MCF 10A (cell line): ENCODE results near the gene SLC6A18. TPM values are rescaled to one million over a fixed set of nuclear protein-coding genes. Genes with fewer than 3 reads are reported as not detected.

Source experiments
- BruUV-seq: library from RNA; stranded (reverse); fragments of 400-500 nt; replicated peaks from 2 replicates; lab custom pipeline; 2021; lab: Mats Ljungman, UMichigan
- CTCF ChIA-PET: fragments of 300-600 bp; sonication (Branson Sonifier 250); formaldehyde crosslinking; extraction: SDS; loops from one replicate; lab custom pipeline; 2021; ENCODE audit warnings: antibody characterized with exemption, inconsistent platforms; lab: Yijun Ruan, JAX
- POLR2A ChIA-PET: fragments of 300-600, 350-650 bp; sonication (Branson Sonifier 250); formaldehyde crosslinking; extraction: SDS; loops from one replicate; lab custom pipeline; 2020; ENCODE audit warnings: antibody characterized with exemption, inconsistent platforms; lab: Yijun Ruan, JAX
- DNase-seq: peaks from one replicate; pipeline ENCODE4 v3.0.0-alpha.2; 2018; ENCODE audit not compliant: unreplicated experiment
- H3K27ac Mint-ChIP-seq: one replicate; pipeline ENCODE4 v1.8.0; 2022; ENCODE audit warnings: mild to moderate bottlenecking, low read depth, mixed read lengths; ENCODE audit not compliant: unreplicated experiment
- H3K27me3 Mint-ChIP-seq: one replicate; pipeline ENCODE4 v1.8.0; 2022; ENCODE audit warnings: mixed read lengths; ENCODE audit not compliant: insufficient read depth, unreplicated experiment
- H3K36me3 Mint-ChIP-seq: one replicate; pipeline ENCODE4 v1.8.0; 2022; ENCODE audit warnings: mild to moderate bottlenecking, moderate library complexity, mixed read lengths; ENCODE audit not compliant: insufficient read depth, unreplicated experiment
- H3K4me1 Mint-ChIP-seq: one replicate; pipeline ENCODE4 v1.8.0; 2022; ENCODE audit warnings: mixed read lengths; ENCODE audit not compliant: insufficient read depth, unreplicated experiment
- H3K4me3 Mint-ChIP-seq: one replicate; pipeline ENCODE4 v1.8.0; 2022; ENCODE audit warnings: mild to moderate bottlenecking, moderate library complexity, mixed read lengths; ENCODE audit not compliant: unreplicated experiment
- H3K9me3 Mint-ChIP-seq: one replicate; pipeline ENCODE4 v1.8.0; 2022; ENCODE audit warnings: mixed read lengths; ENCODE audit not compliant: unreplicated experiment
- CTCF ChIP-seq: fragments of 200-600 bp; IDR thresholded peaks from one replicate; pipeline ENCODE4 v1.8.0; 2022; ENCODE audit warnings: antibody characterized with exemption, mild to moderate bottlenecking; ENCODE audit not compliant: unreplicated experiment
- intact Hi-C: fragments of 100-400 bp; cut with micrococcal nuclease; formaldehyde crosslinking; loops from 2 replicates; pipeline ENCODE4 v1.14.1; 2022
- total RNA-seq: library from RNA; stranded (reverse); gene quantifications from 2 replicates; pipeline ENCODE4 v1.2.3, GENCODE V29; 2022

SLC6A18 gene
- total RNA-seq, 1 experiment from 2014 or later, result not detected

- no peak for DNase-seq
- H3K4me1 Mint-ChIP-seq, result no peaks in the 10 kb centered on the region
- no peak overlapping the region for H3K27ac Mint-ChIP-seq
- intact Hi-C loops, result no loop called here
- no peak overlapping the region for H3K4me3 Mint-ChIP-seq
- BruUV-seq, result no TSS peak
- TF ChIP-seq CTCF, result no peak
- no peaks in the 10 kb centered on the region for H3K9me3 Mint-ChIP-seq
- ChIA-PET POLR2A (no interaction called here), CTCF (no interaction called here)
- H3K36me3 Mint-ChIP-seq, result peaks cover 7% of the 10 kb centered on the region
- H3K27me3 Mint-ChIP-seq, result no peaks in the 10 kb centered on the region
Observed at GRCh38 chr5:1278656-1279442, 53.7 kb downstream of the SLC6A18 start.

- no peak overlapping the region for H3K27ac Mint-ChIP-seq
- BruUV-seq, result no TSS peak
- no peak for TF ChIP-seq CTCF
- intact Hi-C loops, result no loop called here
- no peaks in the 10 kb centered on the region for H3K9me3 Mint-ChIP-seq
- H3K27me3 Mint-ChIP-seq, result no peaks in the 10 kb centered on the region
- H3K36me3 Mint-ChIP-seq, result peaks cover 7% of the 10 kb centered on the region
- CTCF ChIA-PET, result no interaction called here
- POLR2A ChIA-PET, result no interaction called here
- H3K4me3 Mint-ChIP-seq, result no peak overlapping the region
- no peaks in the 10 kb centered on the region for H3K4me1 Mint-ChIP-seq
- no peak for DNase-seq
Observed at GRCh38 chr5:1279443-1280151, 54.4 kb downstream of the SLC6A18 start.

- H3K9me3 Mint-ChIP-seq, result no peaks in the 10 kb centered on the region
- peaks cover 7% of the 10 kb centered on the region for H3K36me3 Mint-ChIP-seq
- intact Hi-C loops, result no loop called here
- no peaks in the 10 kb centered on the region for H3K4me1 Mint-ChIP-seq
- DNase-seq, result no peak
- no peaks in the 10 kb centered on the region for H3K27me3 Mint-ChIP-seq
- no TSS peak for BruUV-seq
- ChIA-PET POLR2A (no interaction called here), CTCF (no interaction called here)
- no peak for TF ChIP-seq CTCF
- no peak overlapping the region for H3K4me3 Mint-ChIP-seq
- no peak overlapping the region for H3K27ac Mint-ChIP-seq
Observed at GRCh38 chr5:1280177-1281037, 55.2 kb downstream of the SLC6A18 start.
